ENCODE results near the gene C1orf159. TPM values are rescaled to one million over a fixed set of nuclear protein-coding genes. Genes with fewer than 3 reads are reported as not detected.
A peak's percentile ranks its signal among the peaks of the same experiment; 100 is the strongest.

C1orf159 gene
- total and polyA plus RNA-seq, 3 donors from 2014 or later: 40.7 to 68.3 (median 50.7) TPM

DNA sequence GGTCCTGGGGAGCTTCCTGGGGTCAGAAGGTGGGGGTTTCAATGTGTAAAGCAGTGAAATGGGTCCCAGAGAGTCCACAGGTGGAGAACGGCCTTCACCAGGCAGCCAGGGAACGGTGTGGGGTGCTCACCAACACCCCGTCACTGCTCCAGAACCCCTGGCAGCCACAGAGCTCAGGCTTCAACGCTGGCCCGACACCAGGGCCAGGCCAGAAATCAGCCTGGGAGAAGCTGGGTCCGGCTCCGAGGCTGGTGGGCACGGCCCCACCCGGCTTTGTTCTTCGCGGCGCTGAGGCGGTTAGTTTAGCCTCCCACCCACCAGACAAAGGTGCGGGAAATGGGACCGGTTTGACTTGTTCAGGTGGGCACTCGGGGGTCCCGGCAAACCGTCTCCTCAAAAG, 24.8 kb upstream of the C1orf159 start:
- H3K4me3 ChIP-seq: no peak overlapping the region
- H3K27me3 ChIP-seq: no peaks in the 10 kb centered on the region
- no peaks in the 10 kb centered on the region for H3K36me3 ChIP-seq (ENCODE audit: low read depth, missing control alignments)
- H3K9me3 ChIP-seq: no peaks in the 10 kb centered on the region
- no peaks in the 10 kb centered on the region for H3K4me1 ChIP-seq
- TF ChIP-seq POLR2A (IDR thresholded peaks at IDR 0.05): no peak
- TF ChIP-seq, protein P1, sequence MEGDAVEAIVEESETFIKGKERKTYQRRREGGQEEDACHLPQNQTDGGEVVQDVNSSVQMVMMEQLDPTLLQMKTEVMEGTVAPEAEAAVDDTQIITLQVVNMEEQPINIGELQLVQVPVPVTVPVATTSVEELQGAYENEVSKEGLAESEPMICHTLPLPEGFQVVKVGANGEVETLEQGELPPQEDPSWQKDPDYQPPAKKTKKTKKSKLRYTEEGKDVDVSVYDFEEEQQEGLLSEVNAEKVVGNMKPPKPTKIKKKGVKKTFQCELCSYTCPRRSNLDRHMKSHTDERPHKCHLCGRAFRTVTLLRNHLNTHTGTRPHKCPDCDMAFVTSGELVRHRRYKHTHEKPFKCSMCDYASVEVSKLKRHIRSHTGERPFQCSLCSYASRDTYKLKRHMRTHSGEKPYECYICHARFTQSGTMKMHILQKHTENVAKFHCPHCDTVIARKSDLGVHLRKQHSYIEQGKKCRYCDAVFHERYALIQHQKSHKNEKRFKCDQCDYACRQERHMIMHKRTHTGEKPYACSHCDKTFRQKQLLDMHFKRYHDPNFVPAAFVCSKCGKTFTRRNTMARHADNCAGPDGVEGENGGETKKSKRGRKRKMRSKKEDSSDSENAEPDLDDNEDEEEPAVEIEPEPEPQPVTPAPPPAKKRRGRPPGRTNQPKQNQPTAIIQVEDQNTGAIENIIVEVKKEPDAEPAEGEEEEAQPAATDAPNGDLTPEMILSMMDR (IDR thresholded peaks at IDR 0.05): no peak
- intact Hi-C loops (cut with DNase I; ENCODE audit: low total_unique reads): no loop called here
- 61 to 70% methylated on average over 6 to 18 of the region's 18 CpGs for WGBS, 2 donors
- no peak for DNase-seq
- no peak overlapping the region for H3K27ac ChIP-seq

DNA sequence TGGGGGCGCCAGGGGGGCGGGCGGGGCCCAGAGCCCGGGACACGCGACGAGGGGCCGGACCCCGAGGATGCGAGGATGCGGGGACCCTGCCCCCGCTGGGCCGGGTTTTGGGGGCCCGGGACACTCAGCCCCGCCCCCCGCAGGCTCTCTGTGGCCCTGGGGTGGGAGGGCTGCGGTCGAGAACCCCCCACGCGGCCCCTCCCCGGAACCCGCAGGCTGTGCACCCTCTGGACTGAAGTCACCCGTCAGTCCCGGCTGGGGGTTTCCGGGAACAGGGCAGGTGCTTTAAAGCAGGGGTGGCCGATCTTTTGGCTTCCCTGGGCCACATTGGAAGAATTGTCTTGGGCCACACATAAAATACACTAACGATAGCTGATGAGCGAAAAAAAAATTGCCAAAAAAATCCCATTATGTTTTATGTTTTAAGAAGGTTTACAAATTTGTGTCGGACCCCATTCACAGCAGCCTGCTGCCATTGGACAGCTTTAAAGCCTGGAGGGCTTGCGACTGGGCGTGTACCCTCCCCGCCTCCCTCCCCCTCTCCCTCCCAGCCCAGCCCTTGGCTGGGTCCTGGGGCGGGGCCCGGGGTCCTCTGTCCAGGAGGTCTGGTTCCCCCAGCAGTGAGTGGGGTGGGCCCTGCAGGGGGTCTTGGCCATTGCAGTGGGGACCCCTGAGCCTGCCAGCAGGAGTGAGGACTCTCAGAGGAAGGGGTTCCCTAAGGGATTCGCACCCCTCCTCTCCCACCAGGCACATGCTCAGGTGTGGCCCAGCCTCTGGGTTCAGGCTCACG, 21.6 kb upstream of the C1orf159 start:
- H3K27me3 ChIP-seq: no peaks in the 10 kb centered on the region
- H3K9me3 ChIP-seq: no peaks in the 10 kb centered on the region
- H3K36me3 ChIP-seq (ENCODE audit: low read depth, missing control alignments): no peaks in the 10 kb centered on the region
- DNase-seq: no peak
- H3K27ac ChIP-seq: no peak overlapping the region
- TF ChIP-seq POLR2A (IDR thresholded peaks at IDR 0.05): no peak
- TF ChIP-seq, protein P1 (IDR thresholded peaks at IDR 0.05): no peak
- peak overlapping the region; percentile 26 to 47 for H3K4me3 ChIP-seq
- intact Hi-C loops (cut with DNase I; ENCODE audit: low total_unique reads): no loop called here
- WGBS, 2 donors: 25 to 40% methylated on average over 7 to 20 of the region's 36 CpGs
- no peaks in the 10 kb centered on the region for H3K4me1 ChIP-seq

DNA sequence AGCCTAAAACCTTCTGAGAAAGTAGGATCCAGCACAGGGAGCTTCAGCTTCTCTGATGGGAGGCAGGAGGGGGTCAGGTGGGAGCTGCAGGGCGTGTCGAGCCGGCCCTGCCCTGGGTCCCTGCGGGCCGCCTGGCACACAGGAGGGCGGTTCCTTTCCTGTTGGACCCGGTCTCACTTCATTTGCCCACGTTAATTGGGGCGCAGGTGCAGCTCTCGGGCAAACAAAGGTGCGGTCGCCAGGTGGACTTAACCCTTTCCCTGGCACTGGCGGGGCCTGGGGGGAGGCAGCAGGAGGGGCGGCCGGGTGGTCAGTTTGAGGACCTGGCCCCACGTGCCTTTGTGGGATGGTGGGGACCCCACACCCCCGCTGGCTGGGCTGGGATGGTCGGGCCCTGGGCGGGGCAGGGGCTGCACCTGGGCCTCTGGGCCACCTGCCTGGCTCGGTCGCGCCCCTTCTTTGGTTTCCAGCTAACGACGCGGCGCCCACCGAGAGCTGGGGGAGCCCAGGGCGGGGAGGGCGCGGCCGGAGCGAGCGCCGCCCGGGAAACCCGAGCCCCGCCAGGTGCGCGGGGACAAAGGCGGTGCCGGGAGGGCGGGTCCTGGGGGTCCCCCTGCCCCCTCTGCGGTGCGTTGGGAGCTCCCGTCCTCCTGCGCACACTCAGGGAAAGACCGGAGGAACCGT, 20.8 kb upstream of the C1orf159 start:
- Histone ChIP-seq H3K36me3 (ENCODE audit: low read depth, missing control alignments) (no peaks in the 10 kb centered on the region), H3K4me1 (no peaks in the 10 kb centered on the region), H3K27me3 (no peaks in the 10 kb centered on the region), H3K27ac (no peak overlapping the region), H3K9me3 (no peaks in the 10 kb centered on the region), H3K4me3 (peak overlapping the region; percentile 26 to 47)
- TF ChIP-seq, protein P1 (IDR thresholded peaks at IDR 0.05): no peak
- TF ChIP-seq POLR2A (IDR thresholded peaks at IDR 0.05): no peak
- DNase-seq: no peak
- intact Hi-C loops (cut with DNase I; ENCODE audit: low total_unique reads): no loop called here
- WGBS, 2 donors: 32 to 66% methylated on average over 8 to 42 of the region's 48 CpGs

DNA sequence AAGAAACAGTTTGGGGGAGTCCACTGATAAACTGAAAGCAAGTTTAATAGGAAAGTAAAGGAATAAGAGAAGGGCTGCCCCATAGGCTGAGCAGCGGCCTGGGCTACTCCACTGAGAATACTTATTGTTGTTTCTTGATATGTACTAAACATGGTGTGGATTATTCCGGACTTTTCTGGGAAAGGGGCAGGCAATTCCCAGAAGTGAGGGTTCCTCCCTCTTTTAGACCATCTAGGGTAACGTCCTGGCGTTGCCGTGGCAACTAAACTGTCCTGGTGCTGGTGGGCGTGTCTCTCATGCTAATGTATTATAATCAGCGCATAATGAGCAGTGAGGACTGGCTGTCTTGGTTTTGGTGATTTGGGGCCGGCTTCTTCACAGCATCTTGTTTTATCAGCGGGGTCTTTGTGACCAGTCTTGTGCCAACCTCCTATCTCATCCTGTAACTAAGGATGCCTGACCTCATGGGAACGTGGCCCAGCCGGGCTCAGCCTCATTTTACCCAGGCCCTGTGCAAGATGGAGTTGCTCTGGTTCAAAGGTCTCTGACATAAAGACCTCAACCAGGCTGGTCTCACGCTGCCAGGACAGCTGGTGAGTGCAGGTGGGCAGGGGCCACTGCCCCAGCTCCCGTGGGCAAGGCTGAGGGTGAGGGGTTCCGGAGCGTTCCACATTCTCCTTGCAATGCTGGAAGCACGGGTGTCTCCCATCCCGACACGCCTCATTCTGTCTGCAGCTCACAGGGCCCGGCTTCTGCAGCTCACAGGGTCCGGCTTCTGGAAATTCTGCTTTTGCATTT, 19.6 kb upstream of the C1orf159 start:
- 87 to 90% methylated on average over 18 to 20 of the region's 20 CpGs for WGBS, 2 donors
- Histone ChIP-seq H3K4me1 (no peaks in the 10 kb centered on the region), H3K4me3 (no peak overlapping the region), H3K9me3 (no peaks in the 10 kb centered on the region), H3K36me3 (ENCODE audit: low read depth, missing control alignments) (no peaks in the 10 kb centered on the region), H3K27me3 (no peaks in the 10 kb centered on the region), H3K27ac (no peak overlapping the region)
- DNase-seq: no peak
- no peak for TF ChIP-seq POLR2A (IDR thresholded peaks at IDR 0.05)
- TF ChIP-seq, protein P1 (IDR thresholded peaks at IDR 0.05): no peak
- intact Hi-C loops (cut with DNase I; ENCODE audit: low total_unique reads): no loop called here

Data from testis (tissue), 3 donors.